ENCODE results near the gene VTI1A. TPM values are rescaled to one million over a fixed set of nuclear protein-coding genes. Genes with fewer than 3 reads are reported as not detected.

Gene VTI1A
- total RNA-seq, 6 donors from 2014 or later: 29.5 to 247 (median 43.0) TPM

DNA sequence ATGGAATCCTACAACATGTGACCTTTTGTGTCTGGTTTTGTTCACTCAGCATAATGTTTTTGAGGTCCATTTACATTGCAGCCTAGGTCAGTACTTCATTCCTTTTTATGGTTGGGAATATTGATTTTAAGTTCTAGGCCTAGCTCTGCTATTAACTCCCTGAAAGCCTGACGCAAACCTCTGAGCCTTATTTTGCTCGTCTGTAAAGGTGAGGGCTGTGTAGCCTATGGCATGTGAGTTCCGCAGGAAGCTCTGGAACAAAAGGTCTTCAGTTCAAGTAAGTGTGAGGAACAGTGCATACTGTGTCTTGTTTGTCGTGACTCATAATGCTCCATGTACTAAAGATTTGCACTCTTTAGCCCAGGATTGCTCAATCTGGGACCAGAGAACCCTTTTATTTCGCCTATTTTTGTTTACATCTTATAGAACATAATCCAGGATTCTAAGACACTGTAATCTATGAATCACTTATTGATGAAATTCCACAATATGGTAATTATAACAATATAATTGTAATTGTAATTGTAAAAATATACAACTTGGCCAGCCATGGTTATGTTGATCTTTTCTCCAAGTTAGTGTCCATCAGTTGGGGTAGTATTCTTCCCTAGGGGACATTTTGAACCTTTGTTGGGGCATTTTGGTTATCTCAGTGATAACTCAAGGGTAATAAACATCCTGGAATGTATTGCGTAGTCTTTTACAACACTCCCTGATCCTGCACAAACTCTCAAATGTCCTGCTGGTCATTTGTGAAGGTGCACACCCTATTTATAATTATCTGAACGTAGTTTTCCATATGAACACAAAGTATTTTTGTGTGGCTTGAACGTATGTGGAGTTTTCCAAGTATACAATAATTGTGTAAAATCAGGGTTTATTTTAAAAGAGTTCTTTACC lies 184.7 kb downstream of the VTI1A start:
- no peak overlapping the region for H3K4me3 ChIP-seq
- WGBS, 2 donors: 95% methylated on average over 8 of the region's 8 CpGs
- ATAC-seq (ENCODE audit: low FRiP score in 2 of 2): no peak
- H3K27me3 ChIP-seq: no peaks in the 10 kb centered on the region
- no peaks in the 10 kb centered on the region for H3K36me3 ChIP-seq
- no peaks in the 10 kb centered on the region for H3K9me3 ChIP-seq
- TF ChIP-seq, protein P1, sequence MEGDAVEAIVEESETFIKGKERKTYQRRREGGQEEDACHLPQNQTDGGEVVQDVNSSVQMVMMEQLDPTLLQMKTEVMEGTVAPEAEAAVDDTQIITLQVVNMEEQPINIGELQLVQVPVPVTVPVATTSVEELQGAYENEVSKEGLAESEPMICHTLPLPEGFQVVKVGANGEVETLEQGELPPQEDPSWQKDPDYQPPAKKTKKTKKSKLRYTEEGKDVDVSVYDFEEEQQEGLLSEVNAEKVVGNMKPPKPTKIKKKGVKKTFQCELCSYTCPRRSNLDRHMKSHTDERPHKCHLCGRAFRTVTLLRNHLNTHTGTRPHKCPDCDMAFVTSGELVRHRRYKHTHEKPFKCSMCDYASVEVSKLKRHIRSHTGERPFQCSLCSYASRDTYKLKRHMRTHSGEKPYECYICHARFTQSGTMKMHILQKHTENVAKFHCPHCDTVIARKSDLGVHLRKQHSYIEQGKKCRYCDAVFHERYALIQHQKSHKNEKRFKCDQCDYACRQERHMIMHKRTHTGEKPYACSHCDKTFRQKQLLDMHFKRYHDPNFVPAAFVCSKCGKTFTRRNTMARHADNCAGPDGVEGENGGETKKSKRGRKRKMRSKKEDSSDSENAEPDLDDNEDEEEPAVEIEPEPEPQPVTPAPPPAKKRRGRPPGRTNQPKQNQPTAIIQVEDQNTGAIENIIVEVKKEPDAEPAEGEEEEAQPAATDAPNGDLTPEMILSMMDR (IDR thresholded peaks at IDR 0.05): no peak
- no peak for TF ChIP-seq POLR2A (IDR thresholded peaks at IDR 0.05)
- TF ChIP-seq POLR2AphosphoS5 (IDR thresholded peaks at IDR 0.05): no peak
- TF ChIP-seq EP300 (IDR thresholded peaks at IDR 0.05): no peak
- no peak overlapping the region for H3K27ac ChIP-seq
- no peaks in the 10 kb centered on the region for H3K4me1 ChIP-seq
- DNase-seq: no peak

DNA sequence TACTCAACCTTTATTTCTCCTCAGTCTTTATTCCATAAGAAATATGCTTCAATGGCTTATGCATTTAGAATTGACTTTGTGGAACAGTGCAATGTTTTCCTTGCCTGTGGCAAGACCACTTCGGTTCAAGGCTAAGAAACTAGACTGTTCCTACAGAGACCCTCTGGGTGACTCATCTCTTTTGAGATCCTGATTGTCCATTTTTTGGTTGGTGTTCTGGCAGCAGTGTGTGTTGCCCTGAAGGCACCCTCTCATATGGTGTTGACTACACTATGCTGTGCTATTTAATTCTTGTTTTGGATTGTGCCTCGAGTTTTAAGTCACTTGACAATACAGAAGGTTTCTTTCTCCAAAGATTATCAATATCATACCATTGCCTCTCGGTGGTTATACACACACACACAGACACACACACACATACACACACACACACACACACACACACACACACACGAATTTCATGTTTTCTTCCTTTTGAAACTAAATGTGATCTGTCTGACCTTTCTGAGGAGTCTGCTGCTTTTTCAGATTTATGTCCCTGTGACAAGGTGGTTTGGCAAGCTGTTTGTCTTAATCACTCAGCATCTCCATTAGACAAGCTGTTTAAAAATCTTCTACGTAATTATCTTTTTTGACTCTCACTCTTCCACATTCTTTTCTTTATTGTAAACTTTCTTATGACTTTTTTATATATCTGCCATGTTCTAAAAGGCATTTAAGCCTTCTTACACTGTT lies 187.2 kb downstream of the VTI1A start:
- 72 to 77% methylated on average over 5 of the region's 5 CpGs for whole genome bisulfite sequencing, 2 donors
- no peaks in the 10 kb centered on the region for H3K27me3 ChIP-seq

DNA sequence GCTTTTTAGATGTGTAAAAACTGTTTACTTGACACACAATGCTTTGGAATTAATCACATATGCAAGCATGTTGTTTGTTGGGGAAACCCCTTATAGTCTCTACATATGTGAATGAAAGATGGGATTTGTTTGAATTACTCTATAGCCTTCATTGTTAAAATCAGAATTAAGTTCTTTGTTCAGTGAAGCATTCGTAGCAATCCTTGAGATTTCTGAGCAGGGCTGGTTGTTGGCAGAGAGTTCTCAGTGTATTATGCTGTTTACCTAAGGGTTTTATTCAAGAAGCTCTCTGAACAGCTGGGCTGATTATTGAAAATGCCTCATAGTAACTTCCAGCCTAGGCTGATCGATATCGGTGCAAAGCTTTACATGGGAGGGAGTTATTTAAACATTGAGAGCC lies 190.9 kb downstream of the VTI1A start:
- no peak for DNase-seq
- no peak for ATAC-seq (ENCODE audit: low FRiP score in 2 of 2)
- 69 to 73% methylated on average over 3 of the region's 3 CpGs for WGBS, 2 donors
- no peaks in the 10 kb centered on the region for H3K9me3 ChIP-seq
- H3K27ac ChIP-seq: no peak overlapping the region
- no peak overlapping the region for H3K4me3 ChIP-seq
- no peaks in the 10 kb centered on the region for H3K4me1 ChIP-seq
- no peaks in the 10 kb centered on the region for H3K27me3 ChIP-seq
- H3K36me3 ChIP-seq: no peaks in the 10 kb centered on the region
- TF ChIP-seq EP300 (IDR thresholded peaks at IDR 0.05) (no peak), POLR2AphosphoS5 (IDR thresholded peaks at IDR 0.05) (no peak), POLR2A (IDR thresholded peaks at IDR 0.05) (no peak)
- TF ChIP-seq, protein P1 (IDR thresholded peaks at IDR 0.05): no peak

More for the DNA sequence above, 187.2 kb downstream of the VTI1A start:
- no peak overlapping the region for H3K4me3 ChIP-seq
- no peaks in the 10 kb centered on the region for H3K9me3 ChIP-seq
- H3K27ac ChIP-seq: no peak overlapping the region
- DNase-seq: no peak
- no peak for TF ChIP-seq POLR2A (IDR thresholded peaks at IDR 0.05)
- TF ChIP-seq POLR2AphosphoS5 (IDR thresholded peaks at IDR 0.05): no peak
- TF ChIP-seq, protein P1 (IDR thresholded peaks at IDR 0.05): no peak
- TF ChIP-seq EP300 (IDR thresholded peaks at IDR 0.05): no peak
- H3K4me1 ChIP-seq: no peaks in the 10 kb centered on the region
- no peak for ATAC-seq (ENCODE audit: low FRiP score in 2 of 2)
- H3K36me3 ChIP-seq: no peaks in the 10 kb centered on the region

DNA sequence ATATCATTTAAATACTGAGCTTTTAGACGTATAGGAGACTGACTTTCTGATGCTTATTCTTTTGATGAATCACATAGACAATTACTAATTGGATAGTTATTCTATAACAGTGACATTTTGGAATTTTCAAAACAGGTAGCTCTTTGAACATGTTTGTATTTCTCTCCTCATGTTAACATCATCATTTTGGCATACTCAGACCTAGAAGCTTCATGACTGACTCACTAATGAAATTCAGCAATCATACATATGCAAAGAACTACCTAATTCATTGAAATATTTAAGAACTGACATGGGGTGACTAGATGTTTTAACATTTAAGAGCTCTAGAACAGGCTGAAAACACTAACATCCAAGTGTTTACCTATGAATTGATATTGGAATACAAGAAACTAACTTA lies 192.3 kb downstream of the VTI1A start:
- Histone ChIP-seq H3K9me3 (no peaks in the 10 kb centered on the region), H3K4me3 (no peak overlapping the region), H3K27ac (no peak overlapping the region), H3K27me3 (no peaks in the 10 kb centered on the region), H3K36me3 (no peaks in the 10 kb centered on the region), H3K4me1 (no peaks in the 10 kb centered on the region)
- WGBS, 2 donors: 97% methylated on average over 1 of the region's 1 CpG
- ATAC-seq (ENCODE audit: low FRiP score in 2 of 2): no peak
- no peak for TF ChIP-seq POLR2A (IDR thresholded peaks at IDR 0.05)
- TF ChIP-seq, protein P1 (IDR thresholded peaks at IDR 0.05): no peak
- no peak for TF ChIP-seq POLR2AphosphoS5 (IDR thresholded peaks at IDR 0.05)
- TF ChIP-seq EP300 (IDR thresholded peaks at IDR 0.05): no peak
- no peak for DNase-seq

All from upper lobe of left lung (tissue), 6 donors.